ENCODE results near the gene NTRK3. TPM values are rescaled to one million over a fixed set of nuclear protein-coding genes. Genes with fewer than 3 reads are reported as not detected.

Gene NTRK3
- total and polyA plus RNA-seq, 2 donors (not counting 3 experiments of a cell fraction or from before 2014, with no cell fraction given) = not detected

- H3K79me2 ChIP-seq (ENCODE audit: control insufficient read depth, insufficient read depth, low read length) = no peaks in the 10 kb centered on the region
- dilution Hi-C loops (cut with MboI; ENCODE audit: extremely low pct_ligation_motif_present, low sequenced_read_pairs) = no loop called here
- no peak overlapping the region for H3K27ac ChIP-seq (ENCODE audit: insufficient read depth, low read depth, low read length)
- POLR2A ChIA-PET = no interaction called here
- no peaks in the 10 kb centered on the region for H4K20me1 ChIP-seq (replicated peaks; ENCODE audit: control insufficient read depth, extremely low read depth, insufficient read depth, low read length)
- H3K4me1 ChIP-seq (ENCODE audit: control insufficient read depth, extremely low read depth, insufficient read depth, low read length) = no peaks in the 10 kb centered on the region
- H3K9me3 ChIP-seq (replicated peaks; ENCODE audit: control insufficient read depth, insufficient read depth, low read length) = no peaks in the 10 kb centered on the region
- no peak overlapping the region for H3K9ac ChIP-seq (replicated peaks; ENCODE audit: extremely low read depth, insufficient read depth, low read length)
- no peak overlapping the region for H2AFZ ChIP-seq (ENCODE audit: low read depth, low read length)
- no peaks in the 10 kb centered on the region for H3K36me3 ChIP-seq (ENCODE audit: control insufficient read depth in 2 of 2, extremely low read depth in 1 of 2, insufficient read depth in 2 of 2, low read length in 2 of 2)
- no TSS peak for BruUV-seq (replicated peaks)
- no peak for FAIRE-seq
- no peak for DNase-seq (ENCODE audit: low read depth, low spot score)
- intact Hi-C loops (cut with micrococcal nuclease) = no loop called here
- no peaks in the 10 kb centered on the region for H3K27me3 ChIP-seq (ENCODE audit: control insufficient read depth in 2 of 2, insufficient read depth in 2 of 2, low read length in 2 of 2)
- H3K4me3 ChIP-seq (replicated peaks in 1 of 3; ENCODE audit: insufficient read depth in 1 of 3, low read depth in 1 of 3, low read length in 3 of 3) = no peak overlapping the region
- CTCF ChIA-PET = no interaction called here
- no peak for TF ChIP-seq POLR2A (IDR thresholded peaks at IDR 0.05; ENCODE audit: low read depth, low read length)
- TF ChIP-seq MYC (IDR thresholded peaks at IDR 0.05; ENCODE audit: low read depth, low read length) = no peak
- TF ChIP-seq CTCF (IDR thresholded peaks at IDR 0.05; ENCODE audit: extremely low read depth in 1 of 2, insufficient read depth in 1 of 2, low read depth in 1 of 2, low read length in 2 of 2) = no peak
- no peak for TF ChIP-seq FOS (IDR thresholded peaks at IDR 0.05; ENCODE audit: borderline replicate concordance, insufficient read depth, low read length)
- TF ChIP-seq, protein P1, sequence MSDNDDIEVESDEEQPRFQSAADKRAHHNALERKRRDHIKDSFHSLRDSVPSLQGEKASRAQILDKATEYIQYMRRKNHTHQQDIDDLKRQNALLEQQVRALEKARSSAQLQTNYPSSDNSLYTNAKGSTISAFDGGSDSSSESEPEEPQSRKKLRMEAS (IDR thresholded peaks at IDR 0.05; ENCODE audit: insufficient read depth, insufficient read length) = no peak
- no peaks in the 10 kb centered on the region for H3K9me1 ChIP-seq (replicated peaks; ENCODE audit: control insufficient read depth, extremely low read depth, insufficient read depth, low read length)
- no peak overlapping the region for H3K4me2 ChIP-seq (ENCODE audit: insufficient read depth, low read length)
These were observed 158.2 kb downstream of the NTRK3 start for GRCh38 chr15:88098361-88098760.

DNA sequence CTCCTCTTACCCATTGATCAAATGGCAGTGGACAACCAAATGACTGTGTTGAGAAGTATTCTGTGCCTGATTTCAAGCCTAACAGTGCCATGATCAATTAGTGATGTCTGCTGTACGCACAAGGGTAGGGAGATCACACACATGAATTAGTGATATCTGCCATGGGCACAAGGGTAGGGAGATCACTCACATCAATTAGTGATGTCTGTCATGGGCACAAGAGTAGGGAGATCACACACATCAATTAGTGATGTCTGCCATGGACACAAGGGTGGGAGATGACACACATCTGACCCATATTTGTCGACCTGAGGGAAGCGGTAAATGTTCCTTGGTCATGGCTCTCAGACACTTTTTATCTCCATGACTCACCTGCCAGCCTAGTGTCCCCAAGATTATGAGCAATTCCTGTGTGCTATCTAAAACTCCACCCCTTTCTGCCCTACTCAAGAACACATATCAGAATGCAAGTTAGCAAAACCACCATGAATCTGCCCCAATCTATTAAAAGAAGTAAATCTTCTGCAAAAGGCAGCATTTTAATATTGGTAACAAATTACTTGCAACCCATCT lies 165.0 kb downstream of the NTRK3 start:
- Histone ChIP-seq H3K4me3 (replicated peaks in 1 of 3; ENCODE audit: insufficient read depth in 1 of 3, low read depth in 1 of 3, low read length in 3 of 3) (no peak overlapping the region), H3K9me1 (replicated peaks; ENCODE audit: control insufficient read depth, extremely low read depth, insufficient read depth, low read length) (no peaks in the 10 kb centered on the region), H3K9me3 (replicated peaks; ENCODE audit: control insufficient read depth, insufficient read depth, low read length) (peaks cover 2% of the 10 kb centered on the region), H3K9ac (replicated peaks; ENCODE audit: extremely low read depth, insufficient read depth, low read length) (no peak overlapping the region), H3K27me3 (ENCODE audit: control insufficient read depth in 2 of 2, insufficient read depth in 2 of 2, low read length in 2 of 2) (no peaks in the 10 kb centered on the region), H3K4me2 (ENCODE audit: insufficient read depth, low read length) (no peak overlapping the region), H3K79me2 (ENCODE audit: control insufficient read depth, insufficient read depth, low read length) (no peaks in the 10 kb centered on the region), H3K4me1 (ENCODE audit: control insufficient read depth, extremely low read depth, insufficient read depth, low read length) (no peaks in the 10 kb centered on the region), H2AFZ (ENCODE audit: low read depth, low read length) (no peak overlapping the region), H3K27ac (ENCODE audit: insufficient read depth, low read depth, low read length) (no peak overlapping the region), H3K36me3 (ENCODE audit: control insufficient read depth in 2 of 2, extremely low read depth in 1 of 2, insufficient read depth in 2 of 2, low read length in 2 of 2) (no peaks in the 10 kb centered on the region), H4K20me1 (replicated peaks; ENCODE audit: control insufficient read depth, extremely low read depth, insufficient read depth, low read length) (no peaks in the 10 kb centered on the region)
- no TSS peak for BruUV-seq (replicated peaks)
- POLR2A ChIA-PET = no interaction called here
- CTCF ChIA-PET = no interaction called here
- FAIRE-seq (no peak), DNase-seq (ENCODE audit: low read depth, low spot score) (no peak)
- intact Hi-C loops (cut with micrococcal nuclease) = no loop called here
- dilution Hi-C loops (cut with MboI; ENCODE audit: extremely low pct_ligation_motif_present, low sequenced_read_pairs) = no loop called here
- TF ChIP-seq FOS (IDR thresholded peaks at IDR 0.05; ENCODE audit: borderline replicate concordance, insufficient read depth, low read length) (no peak), POLR2A (IDR thresholded peaks at IDR 0.05; ENCODE audit: low read depth, low read length) (no peak), MYC (IDR thresholded peaks at IDR 0.05; ENCODE audit: low read depth, low read length) (no peak), GATA2 (IDR thresholded peaks at IDR 0.05; ENCODE audit: insufficient read depth, insufficient read length, low read depth, low read length) (no peak), EZH2 (IDR thresholded peaks at IDR 0.05; ENCODE audit: borderline replicate concordance, low read depth, low read length, severe bottlenecking) (no peak), POLR2AphosphoS5 (IDR thresholded peaks at IDR 0.05; ENCODE audit: insufficient read depth, low read depth, low read length) (no peak), CTCF (IDR thresholded peaks at IDR 0.05; ENCODE audit: extremely low read depth in 1 of 2, insufficient read depth in 1 of 2, low read depth in 1 of 2, low read length in 2 of 2) (no peak), JUN (IDR thresholded peaks at IDR 0.05; ENCODE audit: borderline replicate concordance, insufficient read depth, insufficient read length, low read depth) (no peak)
- TF ChIP-seq, protein P1 (IDR thresholded peaks at IDR 0.05; ENCODE audit: insufficient read depth, insufficient read length) = no peak

All from endothelial cell of umbilical vein (primary cell).